A172 (cell line): Measurements from ENCODE around the gene NR6A1. TPM values are rescaled to one million over a fixed set of nuclear protein-coding genes. Genes with fewer than 3 reads are reported as not detected.
A peak's percentile ranks its signal among the peaks of the same experiment; 100 is the strongest.

Source experiments
- DNase-seq: peaks from one replicate; pipeline ENCODE4 v3.0.0-alpha.2; 2015; ENCODE audit warnings: low spot score
- total RNA-seq: library from RNA; depleted of rRNA; stranded (reverse); fragments of >200 nt; shearing (Covaris generic); gene quantifications from 2 replicates; pipeline ENCODE4 v1.2.3, GENCODE V29; 2014

NR6A1 gene
- total RNA-seq, 1 experiment from 2014 or later, result 0.28 TPM

- DNase-seq, result peak; percentile 98
Observed at GRCh38 chr9:124658165-124659017, 112.7 kb downstream of the NR6A1 start.

GRCh38 chr9:124657516-124657915 is 113.6 kb downstream of the NR6A1 start:
- DNase-seq, result no peak

- no peak for DNase-seq
Observed at GRCh38 chr9:124654431-124654830, 116.7 kb downstream of the NR6A1 start.

- peak; percentile 97 for DNase-seq
Observed at GRCh38 chr9:124652615-124653393, 118.3 kb downstream of the NR6A1 start.

- peak; percentile 24 for DNase-seq
Observed at GRCh38 chr9:124652203-124652602, 118.9 kb downstream of the NR6A1 start.

- DNase-seq, result no peak
Observed at GRCh38 chr9:124645274-124645673, 125.8 kb downstream of the NR6A1 start.

- DNase-seq, result no peak
Observed at GRCh38 chr9:124639637-124640036, 131.5 kb downstream of the NR6A1 start.

GRCh38 chr9:124635285-124635684 is 135.8 kb downstream of the NR6A1 start:
- DNase-seq, result no peak

- DNase-seq, result peak; percentile 21
Observed at GRCh38 chr9:124632077-124632621, 139.0 kb downstream of the NR6A1 start.

- no peak for DNase-seq
Observed at GRCh38 chr9:124631326-124631725, 139.8 kb downstream of the NR6A1 start.

GRCh38 chr9:124629600-124629999 is 141.5 kb downstream of the NR6A1 start:
- DNase-seq, result peak; percentile 64

- no peak for DNase-seq
Observed at GRCh38 chr9:124628741-124629140, 142.4 kb downstream of the NR6A1 start.

- DNase-seq, result no peak
Observed at GRCh38 chr9:124626276-124626675, 144.8 kb downstream of the NR6A1 start.

GRCh38 chr9:124625087-124625486 is 146.0 kb downstream of the NR6A1 start:
- no peak for DNase-seq

GRCh38 chr9:124624735-124624992 is 146.4 kb downstream of the NR6A1 start:
- no peak for DNase-seq

- no peak for DNase-seq
Observed at GRCh38 chr9:124623966-124624734, 147.0 kb downstream of the NR6A1 start.

- no peak for DNase-seq
Observed at GRCh38 chr9:124622882-124623281, 148.2 kb downstream of the NR6A1 start.

- DNase-seq, result peak; percentile 52
Observed at GRCh38 chr9:124621371-124622328, 149.5 kb downstream of the NR6A1 start.

GRCh38 chr9:124618476-124618875 is 152.6 kb downstream of the NR6A1 start:
- DNase-seq, result peak; percentile 47

GRCh38 chr9:124617477-124618141 is 153.5 kb downstream of the NR6A1 start:
- DNase-seq, result peak; percentile 78
